ENCODE measurements around the gene CAMKK2.

- TF ChIP-seq CTCF (IDR thresholded peaks at IDR 0.05; ENCODE audit: low read length) (no peak), EZH2 (IDR thresholded peaks at IDR 0.05; ENCODE audit: borderline replicate concordance, low read length) (no peak)
Measured at GRCh38 chr12:121282072-121282742, 14.3 kb downstream of the CAMKK2 start.
